OCI-LY1 (cell line): ENCODE measurements around the gene XYLT2.

Experiments used
- H2AFZ ChIP-seq: fragments of 200-600 bp; sonication (generic), shearing (Covaris generic); 2 replicates; pipeline ENCODE4 v1.6.0; 2014; ENCODE audit warnings: antibody characterized with exemption, mild to moderate bottlenecking, low read length
- H3F3A ChIP-seq: fragments of 200-600 bp; sonication (generic), shearing (Covaris generic); 2 replicates; pipeline ENCODE4 v1.6.0; 2014; ENCODE audit warnings: mild to moderate bottlenecking, antibody characterized with exemption, low read length, moderate library complexity; ENCODE audit not compliant: insufficient read depth
- H3K27ac ChIP-seq: fragments of 200-600 bp; sonication (generic); 2 replicates; pipeline ENCODE4 v1.5.1; 2014; ENCODE audit warnings: low read length, mixed run types, mild to moderate bottlenecking, low read depth; ENCODE audit not compliant: poor library complexity, severe bottlenecking
- H3K27me3 ChIP-seq: fragments of 200-600 bp; sonication (generic); 2 replicates; pipeline ENCODE4 v1.6.0; 2014; ENCODE audit warnings: antibody characterized with exemption, mild to moderate bottlenecking, low read length, moderate library complexity; ENCODE audit not compliant: insufficient read depth
- H3K36me3 ChIP-seq: fragments of 200-600 bp; sonication (generic); 2 replicates; pipeline ENCODE4 v1.6.1; 2014; ENCODE audit warnings: mild to moderate bottlenecking, antibody characterized with exemption, low read length, moderate library complexity, mixed read lengths; ENCODE audit not compliant: insufficient read depth
- H3K4me1 ChIP-seq: fragments of 200-600 bp; sonication (generic); 2 replicates; pipeline ENCODE4 v1.5.1; 2014; ENCODE audit warnings: mild to moderate bottlenecking, low read length, moderate library complexity; ENCODE audit not compliant: insufficient read depth, severe bottlenecking
- H3K4me2 ChIP-seq: fragments of 200-600 bp; sonication (generic), shearing (Covaris generic); 2 replicates; pipeline ENCODE4 v1.6.1; 2014; ENCODE audit warnings: low read length
- H3K4me3 ChIP-seq: fragments of 200-600 bp; sonication (generic); 2 replicates; pipeline ENCODE4 v1.5.1; 2014; ENCODE audit warnings: low read length, low read depth, mild to moderate bottlenecking, mixed read lengths; ENCODE audit not compliant: poor library complexity, severe bottlenecking
- H3K79me2 ChIP-seq: fragments of 200-600 bp; shearing (Covaris generic); 2 replicates; pipeline ENCODE4 v1.6.1; 2016; ENCODE audit warnings: mixed run types, low read length, mixed read lengths; ENCODE audit not compliant: insufficient read depth
- H3K9ac ChIP-seq: fragments of 200-600 bp; sonication (generic), shearing (Covaris generic); 2 replicates; pipeline ENCODE4 v1.6.1; 2014; ENCODE audit warnings: mild to moderate bottlenecking, low read length, mixed read lengths
- H3K9me2 ChIP-seq: fragments of 200-600 bp; sonication (generic), shearing (Covaris generic); 2 replicates; pipeline ENCODE4 v1.6.1; 2014; ENCODE audit warnings: low read depth, mild to moderate bottlenecking, low read length, mixed read lengths
- H3K9me3 ChIP-seq: fragments of 200-600 bp; shearing (Covaris generic); 2 replicates; pipeline ENCODE4 v1.6.1; 2014; ENCODE audit warnings: low read length, mixed read lengths
- H4K20me1 ChIP-seq: fragments of 200-600 bp; sonication (generic), shearing (Covaris generic); 2 replicates; pipeline ENCODE4 v1.6.0; 2016; ENCODE audit warnings: mild to moderate bottlenecking, low read length; ENCODE audit not compliant: insufficient read depth
- EZH2 ChIP-seq: fragments of 200-600 bp; sonication (generic), shearing (Covaris generic); IDR thresholded peaks from 2 replicates; pipeline ENCODE4 v1.8.0; 2017; ENCODE audit warnings: borderline replicate concordance, mixed run types, mild to moderate bottlenecking, antibody characterized with exemption, low read length, moderate library complexity, mixed read lengths
- TF ChIP-seq, protein P1 (sequence below): fragments of 200-600 bp; sonication (generic), shearing (Covaris generic); IDR thresholded peaks from 2 replicates; pipeline ENCODE4 v1.5.1; 2017; ENCODE audit warnings: mild to moderate bottlenecking, antibody characterized with exemption, low read length, moderate library complexity, mixed read lengths

Gene XYLT2

DNA sequence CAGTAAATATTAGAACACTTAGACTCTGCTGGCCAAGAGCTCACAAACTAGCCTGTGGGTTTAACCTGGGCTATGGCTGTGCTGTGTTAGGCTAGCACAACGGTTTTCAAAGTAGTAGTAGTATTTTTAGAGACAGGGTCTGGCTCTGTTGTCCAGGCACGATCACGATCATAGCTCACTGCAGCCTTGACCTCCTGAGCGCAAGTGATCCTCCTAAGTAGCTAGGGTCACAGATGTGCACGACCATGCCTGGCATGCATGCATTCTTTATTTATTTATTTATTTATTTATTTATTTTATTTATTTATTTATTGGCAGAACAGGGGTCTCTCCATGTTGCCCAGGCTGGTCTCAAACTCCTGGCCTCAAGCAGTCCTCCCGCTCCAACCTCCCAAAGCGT lies 16.7 kb downstream of the XYLT2 start:
- no peak overlapping the region for H2AFZ ChIP-seq
- TF ChIP-seq EZH2, result no peak
- TF ChIP-seq, protein P1, sequence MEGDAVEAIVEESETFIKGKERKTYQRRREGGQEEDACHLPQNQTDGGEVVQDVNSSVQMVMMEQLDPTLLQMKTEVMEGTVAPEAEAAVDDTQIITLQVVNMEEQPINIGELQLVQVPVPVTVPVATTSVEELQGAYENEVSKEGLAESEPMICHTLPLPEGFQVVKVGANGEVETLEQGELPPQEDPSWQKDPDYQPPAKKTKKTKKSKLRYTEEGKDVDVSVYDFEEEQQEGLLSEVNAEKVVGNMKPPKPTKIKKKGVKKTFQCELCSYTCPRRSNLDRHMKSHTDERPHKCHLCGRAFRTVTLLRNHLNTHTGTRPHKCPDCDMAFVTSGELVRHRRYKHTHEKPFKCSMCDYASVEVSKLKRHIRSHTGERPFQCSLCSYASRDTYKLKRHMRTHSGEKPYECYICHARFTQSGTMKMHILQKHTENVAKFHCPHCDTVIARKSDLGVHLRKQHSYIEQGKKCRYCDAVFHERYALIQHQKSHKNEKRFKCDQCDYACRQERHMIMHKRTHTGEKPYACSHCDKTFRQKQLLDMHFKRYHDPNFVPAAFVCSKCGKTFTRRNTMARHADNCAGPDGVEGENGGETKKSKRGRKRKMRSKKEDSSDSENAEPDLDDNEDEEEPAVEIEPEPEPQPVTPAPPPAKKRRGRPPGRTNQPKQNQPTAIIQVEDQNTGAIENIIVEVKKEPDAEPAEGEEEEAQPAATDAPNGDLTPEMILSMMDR, result no peak
- no peaks in the 10 kb centered on the region for H4K20me1 ChIP-seq
- H3F3A ChIP-seq, result no peaks in the 10 kb centered on the region
- H3K4me3 ChIP-seq, result no peak overlapping the region
- no peak overlapping the region for H3K27ac ChIP-seq
- H3K9me2 ChIP-seq, result no peaks in the 10 kb centered on the region
- peaks cover 6% of the 10 kb centered on the region for H3K4me1 ChIP-seq
- no peak overlapping the region for H3K4me2 ChIP-seq
- no peaks in the 10 kb centered on the region for H3K27me3 ChIP-seq
- H3K79me2 ChIP-seq, result no peaks in the 10 kb centered on the region
- H3K9ac ChIP-seq, result no peak overlapping the region
- no peaks in the 10 kb centered on the region for H3K9me3 ChIP-seq
- peaks cover 47% of the 10 kb centered on the region for H3K36me3 ChIP-seq

DNA sequence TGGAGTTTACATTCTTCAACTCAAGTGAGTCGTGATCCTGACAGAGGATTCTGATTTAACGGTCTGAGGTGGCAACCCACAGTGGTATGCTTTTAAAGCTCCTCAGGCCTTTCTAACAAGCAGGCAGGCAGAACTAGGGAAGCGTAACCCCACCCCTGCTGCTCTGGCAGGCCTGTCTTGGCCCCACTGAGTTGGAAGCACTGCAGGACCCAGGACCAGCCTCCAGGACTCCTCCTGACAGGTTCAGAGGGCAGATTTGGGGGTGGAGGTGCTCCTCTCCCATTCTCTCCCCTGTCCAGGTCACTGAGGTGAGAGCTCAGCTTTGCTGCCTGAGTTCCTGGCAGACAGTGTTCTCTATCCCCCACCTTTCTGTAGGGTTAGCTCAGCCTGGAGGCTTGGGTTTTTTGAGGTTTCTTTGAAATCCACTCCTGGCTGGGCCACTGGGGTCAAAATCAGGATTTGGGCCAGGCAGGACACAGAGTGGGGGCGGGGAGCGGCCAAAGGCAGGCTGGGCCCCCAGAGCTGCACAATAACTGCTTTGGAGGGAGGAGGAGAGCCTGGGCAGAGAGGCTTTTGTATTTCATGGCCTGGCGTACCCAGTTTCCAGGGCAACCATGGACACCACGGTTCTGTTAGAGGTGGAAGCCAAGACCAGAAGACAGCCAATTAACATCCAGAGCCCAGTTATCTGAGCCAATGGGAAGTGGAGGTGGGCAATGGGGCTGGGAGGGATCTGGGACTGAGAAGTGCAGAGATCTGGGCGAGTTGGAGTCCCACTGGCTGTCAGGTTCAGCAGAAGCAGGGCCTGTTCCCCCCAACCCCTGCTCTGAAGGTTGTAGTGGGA lies 17.5 kb downstream of the XYLT2 start:
- no peaks in the 10 kb centered on the region for H3K9me3 ChIP-seq
- no peak overlapping the region for H2AFZ ChIP-seq
- peaks cover 47% of the 10 kb centered on the region for H3K36me3 ChIP-seq
- TF ChIP-seq EZH2, result no peak
- TF ChIP-seq, protein P1, result no peak
- H3K9me2 ChIP-seq, result no peaks in the 10 kb centered on the region
- no peak overlapping the region for H3K4me2 ChIP-seq
- H3K4me3 ChIP-seq, result no peak overlapping the region
- H3F3A ChIP-seq, result no peaks in the 10 kb centered on the region
- no peak overlapping the region for H3K27ac ChIP-seq
- no peaks in the 10 kb centered on the region for H3K79me2 ChIP-seq
- no peaks in the 10 kb centered on the region for H4K20me1 ChIP-seq
- no peak overlapping the region for H3K9ac ChIP-seq
- H3K27me3 ChIP-seq, result no peaks in the 10 kb centered on the region
- H3K4me1 ChIP-seq, result peaks cover 6% of the 10 kb centered on the region

DNA sequence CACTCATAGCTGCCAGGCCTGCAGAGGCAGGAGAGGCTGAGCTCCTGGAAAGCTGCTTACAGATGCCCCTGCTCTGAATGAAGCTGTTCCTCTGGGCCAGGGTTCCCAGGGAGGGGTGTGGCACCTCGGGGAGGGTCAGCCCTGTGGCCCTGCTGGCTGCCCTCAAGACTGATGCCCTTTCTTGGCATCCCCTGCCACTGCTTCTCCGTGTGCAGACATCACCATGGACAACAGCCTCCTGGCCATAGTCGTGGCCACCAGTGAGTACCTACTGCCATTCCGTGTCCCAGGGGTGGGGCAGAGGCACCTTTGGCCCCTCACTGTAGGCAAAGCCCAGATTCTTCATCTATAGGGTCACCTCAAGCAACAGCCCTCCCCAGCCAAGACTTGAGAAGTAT lies 18.1 kb downstream of the XYLT2 start:
- H3K27me3 ChIP-seq, result no peaks in the 10 kb centered on the region
- H3K27ac ChIP-seq, result no peak overlapping the region
- H3K4me3 ChIP-seq, result no peak overlapping the region
- H4K20me1 ChIP-seq, result no peaks in the 10 kb centered on the region
- H3K79me2 ChIP-seq, result no peaks in the 10 kb centered on the region
- H3K9me2 ChIP-seq, result no peaks in the 10 kb centered on the region
- no peaks in the 10 kb centered on the region for H3K9me3 ChIP-seq
- H3K4me1 ChIP-seq, result peaks cover 6% of the 10 kb centered on the region
- no peak for TF ChIP-seq EZH2
- TF ChIP-seq, protein P1, result no peak
- no peak overlapping the region for H2AFZ ChIP-seq
- H3K4me2 ChIP-seq, result no peak overlapping the region
- H3K9ac ChIP-seq, result no peak overlapping the region
- peaks cover 47% of the 10 kb centered on the region for H3K36me3 ChIP-seq
- H3F3A ChIP-seq, result no peaks in the 10 kb centered on the region
